Cardiac fibroblast (primary cell): ENCODE measurements around the gene N4BP2L1.

ENCODE experiments used
- DNase-seq, 2 donors: peaks; one replicate each; pipeline versions ENCODE4 v3.0.0 to v3.0.0-alpha.2; 2010; ENCODE audit warnings: low read depth in 2 of 2
- H3K4me3 ChIP-seq, 2 donors: replicated peaks in 1 of 2; 1 replicate in 1 of 2; 2 replicates in 1 of 2; pipeline ENCODE4 v1.5.1; 2011; ENCODE audit warnings: low read depth in 2 of 2, low read length in 2 of 2, mild to moderate bottlenecking in 2 of 2, moderate library complexity in 1 of 2
- CTCF ChIP-seq: IDR thresholded peaks from one replicate; pipeline ENCODE4 v1.5.1; 2011; ENCODE audit warnings: low read depth, mild to moderate bottlenecking, low read length, inconsistent platforms

N4BP2L1 gene

GRCh38 chr13:32427852-32428580, at the start of gene N4BP2L1:
TSS of gene N4BP2L1 (minus strand) at chr13:32428130. CDS start at chr13:32428082, 48 bp downstream.
- H3K4me3 ChIP-seq = peak within 1 kb of the TSS; percentile 58 to 60
- no peak for TF ChIP-seq CTCF
- DNase-seq = peak; percentile 44 to 60

- no peak overlapping the region for H3K4me3 ChIP-seq
- no peak for TF ChIP-seq CTCF
- no peak for DNase-seq
These were observed 49.0 kb upstream of the N4BP2L1 start for GRCh38 chr13:32476892-32477291.

GRCh38 chr13:32476021-32476731, 48.2 kb upstream of the N4BP2L1 start:
- no peak for TF ChIP-seq CTCF
- no peak for DNase-seq
- no peak overlapping the region for H3K4me3 ChIP-seq

- TF ChIP-seq CTCF = no peak
- DNase-seq = no peak
- no peak overlapping the region for H3K4me3 ChIP-seq
These were observed 47.3 kb upstream of the N4BP2L1 start for GRCh38 chr13:32474999-32475792.

GRCh38 chr13:32473650-32474049, 45.7 kb upstream of the N4BP2L1 start:
- no peak for TF ChIP-seq CTCF
- H3K4me3 ChIP-seq = no peak overlapping the region
- DNase-seq = no peak

GRCh38 chr13:32472194-32472621, 44.3 kb upstream of the N4BP2L1 start:
- peak in 1 of 2 donors; percentile 33 for DNase-seq
- no peak for TF ChIP-seq CTCF

More at GRCh38 chr13:32472194-32472621, 44.3 kb upstream of the N4BP2L1 start:
- H3K4me3 ChIP-seq = no peak overlapping the region
